Measurements from ENCODE around the gene CTXND1. TPM values are rescaled to one million over a fixed set of nuclear protein-coding genes. Genes with fewer than 3 reads are reported as not detected.

Gene CTXND1
- total and polyA plus RNA-seq, 2 of the 4 experiments (the other 2 are of a cell fraction) = not detected

DNA sequence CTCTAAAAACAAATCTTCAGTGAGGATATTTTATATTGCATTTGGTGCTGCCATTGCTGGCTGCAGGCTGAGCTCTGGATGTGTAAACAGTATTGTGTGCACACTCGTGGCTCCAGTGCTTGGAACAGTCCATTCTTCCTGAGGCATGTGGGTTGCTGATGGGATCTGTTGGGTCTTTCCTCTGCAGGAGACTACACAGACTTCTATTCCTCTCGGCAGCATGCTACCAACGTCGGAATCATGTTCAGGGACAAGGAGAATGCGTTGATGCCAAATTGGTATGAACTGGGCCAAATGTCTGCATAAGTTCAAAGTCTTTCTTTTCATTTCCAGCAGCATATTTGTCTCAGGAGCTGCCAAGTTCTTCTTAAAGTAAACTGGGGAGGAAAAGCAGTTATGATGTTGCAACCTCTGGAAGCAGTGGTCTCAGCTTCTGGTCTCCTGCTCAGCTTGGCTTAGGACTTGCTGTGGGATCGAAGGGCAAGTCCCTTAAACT, 89.9 kb downstream of the CTXND1 start:
- H2AK9ac ChIP-seq (replicated peaks; ENCODE audit: low read depth, low read length, poor library complexity) = no peak overlapping the region
- 0 out of 2 replicates have a peak overlapping the region, but pooled peaks have one; percentile 25 for H4K91ac ChIP-seq (ENCODE audit: insufficient read depth, low read depth, low read length)
- no peak for TF ChIP-seq SMC3 (IDR thresholded peaks at IDR 0.05; ENCODE audit: low read depth, low read length)
- TF ChIP-seq ELK1 (IDR thresholded peaks at IDR 0.05; ENCODE audit: borderline replicate concordance, low read depth, low read length) = no peak
- TF ChIP-seq MXI1 (IDR thresholded peaks at IDR 0.05; ENCODE audit: borderline replicate concordance, low read depth, low read length) = peak; percentile 48; the same call in 1 of the 2 replicates
- no peak for TF ChIP-seq RCOR1 (IDR thresholded peaks at IDR 0.05; ENCODE audit: insufficient replicate concordance, low read length)
- peak; percentile 66 for TF ChIP-seq CEBPB (IDR thresholded peaks at IDR 0.05; ENCODE audit: low read depth, low read length)
- no peak for TF ChIP-seq POLR2A (IDR thresholded peaks at IDR 0.05; ENCODE audit: low read depth, low read length)
- no peaks in the 10 kb centered on the region for H3K27me3 ChIP-seq (ENCODE audit: control insufficient read depth, insufficient read depth, low read length)
- peak overlapping the region; percentile 17 for H2BK5ac ChIP-seq (ENCODE audit: low read depth, low read length, poor library complexity, severe bottlenecking)
- peak overlapping the region; percentile 11; the same call in 1 of the 2 replicates for H2BK20ac ChIP-seq (ENCODE audit: low read depth, low read length)
- H4K20me1 ChIP-seq (ENCODE audit: insufficient read depth, low read length) = no peaks in the 10 kb centered on the region
- peak overlapping the region; percentile 18; the same call in 1 of the 2 replicates for H3K4ac ChIP-seq (ENCODE audit: low read depth, low read length)
- peak overlapping the region; percentile 20; the same call in 1 of the 2 replicates for H2AK5ac ChIP-seq (ENCODE audit: low read depth, low read length)
- H3K36me3 ChIP-seq (ENCODE audit: control insufficient read depth, insufficient read depth, low read length) = peaks cover 13% of the 10 kb centered on the region
- WGBS, 2 experiments (ENCODE audit: extremely low coverage in 2 of 2, insufficient read length in 1 of 2) = 22% methylated on average over 4 of the region's 6 CpGs; no CpG with 5 or more reads in 1 of the 2 experiments
- H3K4me1 ChIP-seq (ENCODE audit: control insufficient read depth, insufficient read depth, low read length) = peaks cover 26% of the 10 kb centered on the region
- H3K27ac ChIP-seq (ENCODE audit: insufficient read depth, low read length) = peak overlapping the region; percentile 35; the same call in 1 of the 2 replicates
- no peak overlapping the region for H3K9ac ChIP-seq (ENCODE audit: low read depth, low read length)
- in situ Hi-C loops (cut with MboI; ENCODE audit: low sequenced_read_pairs) (no loop called here), intact Hi-C loops (cut with micrococcal nuclease) (no loop called here), dilution Hi-C loops (cut with HindIII; ENCODE audit: low sequenced_read_pairs, unreplicated experiment) (no loop called here)
- H4K5ac ChIP-seq (ENCODE audit: low read depth, low read length) = no peak overlapping the region; the same call in 1 of the 2 replicates
- ChIA-PET CTCF (interaction anchor here (0.6 to 2.4 kb wide), 2 partner anchors 11 to 17 kb away, joined by 5 to 11 read pairs; no protein-coding TSS in a partner anchor), POLR2A (ENCODE audit: unreplicated experiment) (no interaction called here)
- H3K79me1 ChIP-seq (ENCODE audit: low read depth in 1 of 2, low read length in 2 of 2) = peaks cover 0 to 15% of the 10 kb centered on the region in 2 experiments; a peak in 1 of 4 replicates
- peak overlapping the region; percentile 33; the same call in 1 of the 2 replicates for H2BK120ac ChIP-seq (ENCODE audit: low read depth, low read length)
- no TSS peak for BruUV-seq (replicated peaks)
- no peak overlapping the region for H3K56ac ChIP-seq (ENCODE audit: extremely low read depth, insufficient read depth, low read length)
- H3K9me1 ChIP-seq (ENCODE audit: insufficient read depth, low read length) = peaks cover 26% of the 10 kb centered on the region
- peak; percentile 45 for DNase-seq
- H3K4me2 ChIP-seq (ENCODE audit: low read depth, low read length) = peak overlapping the region; percentile 28
- H3K4me3 ChIP-seq (ENCODE audit: insufficient read depth, low read depth, low read length) = no peak overlapping the region
- peak; percentile 53 for ATAC-seq (ENCODE audit: low read depth)
- no peak overlapping the region for H3K23ac ChIP-seq (ENCODE audit: low read depth, low read length)
- peak overlapping the region; percentile 6; the same call in 1 of the 3 replicates for H2BK15ac ChIP-seq (ENCODE audit: low read depth, low read length)
- peak overlapping the region; percentile 38 to 82; a peak in 2 of 4 replicates for H4K8ac ChIP-seq (ENCODE audit: low read depth in 2 of 2, low read length in 2 of 2)
- H3K18ac ChIP-seq (ENCODE audit: low read depth, low read length) = peak overlapping the region; percentile 8
- no peak overlapping the region for H2AFZ ChIP-seq (replicated peaks; ENCODE audit: low read length, poor library complexity)
- H3K9me3 ChIP-seq (ENCODE audit: control insufficient read depth, insufficient read depth, low read length) = no peaks in the 10 kb centered on the region
- H3K14ac ChIP-seq (replicated peaks; ENCODE audit: low read depth, low read length) = peak overlapping the region; percentile 53; the same call in 1 of the 2 replicates

All from IMR-90 (cell line).